Adipocyte (in vitro differentiated cells): ENCODE data around the gene CRAT.
A peak's percentile ranks its signal among the peaks of the same experiment; 100 is the strongest.

Experiments used
- DNase-seq: peaks from one replicate; pipeline ENCODE4 v3.0.0-alpha.2; 2015; ENCODE audit warnings: low read depth
- H3K27me3 ChIP-seq: replicated peaks from 2 replicates; pipeline ENCODE4 v1.7.0; 2013; ENCODE audit warnings: mild to moderate bottlenecking, low read length, moderate library complexity; ENCODE audit not compliant: control insufficient read depth, insufficient read depth
- H3K36me3 ChIP-seq: 2 replicates; pipeline ENCODE4 v1.7.0; 2013; ENCODE audit warnings: low read length, mild to moderate bottlenecking, moderate library complexity; ENCODE audit not compliant: control insufficient read depth, insufficient read depth, severe bottlenecking
- H3K4me1 ChIP-seq: 2 replicates; pipeline ENCODE4 v1.7.0; 2013; ENCODE audit warnings: mild to moderate bottlenecking, low read length, moderate library complexity; ENCODE audit not compliant: control insufficient read depth, insufficient read depth
- H3K4me3 ChIP-seq: 2 replicates; pipeline ENCODE4 v1.7.0; 2013; ENCODE audit warnings: mild to moderate bottlenecking, low read length, moderate library complexity
- H3K9ac ChIP-seq: 2 replicates; pipeline ENCODE4 v1.7.0; 2013; ENCODE audit warnings: mild to moderate bottlenecking, low read length, moderate library complexity
- H3K9me3 ChIP-seq: 2 replicates; pipeline ENCODE4 v1.7.0; 2013; ENCODE audit warnings: mild to moderate bottlenecking, low read length, moderate library complexity; ENCODE audit not compliant: control insufficient read depth

Gene CRAT

GRCh38 chr9:129068990-129069861, 41.4 kb downstream of the CRAT start:
- Histone ChIP-seq H3K4me1 (no peaks in the 10 kb centered on the region), H3K36me3 (peaks cover 40% of the 10 kb centered on the region), H3K4me3 (no peak overlapping the region), H3K9me3 (no peaks in the 10 kb centered on the region), H3K9ac (no peak overlapping the region), H3K27me3 (no peaks in the 10 kb centered on the region)
- no peak for DNase-seq

GRCh38 chr9:129068110-129068509, 42.5 kb downstream of the CRAT start:
- Histone ChIP-seq H3K9ac (no peak overlapping the region), H3K27me3 (no peaks in the 10 kb centered on the region), H3K4me1 (no peaks in the 10 kb centered on the region), H3K9me3 (no peaks in the 10 kb centered on the region), H3K4me3 (no peak overlapping the region), H3K36me3 (peaks cover 44% of the 10 kb centered on the region)
- DNase-seq, result no peak

DNA sequence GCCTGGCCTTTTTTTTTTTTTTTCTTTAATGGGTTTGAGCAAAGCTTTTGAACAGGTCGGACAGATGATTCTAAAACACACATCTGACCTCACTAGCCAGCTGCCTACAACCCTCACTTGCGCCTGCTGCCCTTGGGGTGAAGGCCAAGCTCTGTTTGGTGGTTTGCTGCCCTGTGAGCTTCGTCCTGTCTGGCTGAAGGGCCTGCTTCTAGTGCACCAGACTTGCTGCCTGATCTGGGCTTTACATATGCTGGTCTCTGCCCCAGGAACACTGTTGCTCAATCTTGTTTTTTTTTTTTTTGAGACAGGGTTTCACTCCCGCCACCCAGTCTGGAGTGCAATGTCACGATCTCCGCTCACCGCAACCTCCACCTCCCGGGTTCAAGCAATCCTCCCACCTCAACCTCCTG, 46.1 kb downstream of the CRAT start:
- Histone ChIP-seq H3K27me3 (no peaks in the 10 kb centered on the region), H3K9me3 (no peaks in the 10 kb centered on the region), H3K4me1 (no peaks in the 10 kb centered on the region), H3K36me3 (peaks cover 52% of the 10 kb centered on the region), H3K4me3 (no peak overlapping the region), H3K9ac (no peak overlapping the region)
- no peak for DNase-seq

GRCh38 chr9:129063061-129063460, 47.5 kb downstream of the CRAT start:
- DNase-seq, result no peak
- Histone ChIP-seq H3K27me3 (no peaks in the 10 kb centered on the region), H3K4me3 (no peak overlapping the region)

GRCh38 chr9:129060991-129061390, 49.6 kb downstream of the CRAT start:
- H3K4me3 ChIP-seq, result no peak overlapping the region
- H3K36me3 ChIP-seq, result peaks cover 32% of the 10 kb centered on the region
- DNase-seq, result no peak
- no peak overlapping the region for H3K9ac ChIP-seq
- no peaks in the 10 kb centered on the region for H3K27me3 ChIP-seq
- peaks cover 4% of the 10 kb centered on the region for H3K4me1 ChIP-seq
- H3K9me3 ChIP-seq, result no peaks in the 10 kb centered on the region

More at GRCh38 chr9:129063061-129063460, 47.5 kb downstream of the CRAT start:
- Histone ChIP-seq H3K9me3 (no peaks in the 10 kb centered on the region), H3K9ac (no peak overlapping the region), H3K36me3 (peaks cover 42% of the 10 kb centered on the region), H3K4me1 (peaks cover 4% of the 10 kb centered on the region)

DNA sequence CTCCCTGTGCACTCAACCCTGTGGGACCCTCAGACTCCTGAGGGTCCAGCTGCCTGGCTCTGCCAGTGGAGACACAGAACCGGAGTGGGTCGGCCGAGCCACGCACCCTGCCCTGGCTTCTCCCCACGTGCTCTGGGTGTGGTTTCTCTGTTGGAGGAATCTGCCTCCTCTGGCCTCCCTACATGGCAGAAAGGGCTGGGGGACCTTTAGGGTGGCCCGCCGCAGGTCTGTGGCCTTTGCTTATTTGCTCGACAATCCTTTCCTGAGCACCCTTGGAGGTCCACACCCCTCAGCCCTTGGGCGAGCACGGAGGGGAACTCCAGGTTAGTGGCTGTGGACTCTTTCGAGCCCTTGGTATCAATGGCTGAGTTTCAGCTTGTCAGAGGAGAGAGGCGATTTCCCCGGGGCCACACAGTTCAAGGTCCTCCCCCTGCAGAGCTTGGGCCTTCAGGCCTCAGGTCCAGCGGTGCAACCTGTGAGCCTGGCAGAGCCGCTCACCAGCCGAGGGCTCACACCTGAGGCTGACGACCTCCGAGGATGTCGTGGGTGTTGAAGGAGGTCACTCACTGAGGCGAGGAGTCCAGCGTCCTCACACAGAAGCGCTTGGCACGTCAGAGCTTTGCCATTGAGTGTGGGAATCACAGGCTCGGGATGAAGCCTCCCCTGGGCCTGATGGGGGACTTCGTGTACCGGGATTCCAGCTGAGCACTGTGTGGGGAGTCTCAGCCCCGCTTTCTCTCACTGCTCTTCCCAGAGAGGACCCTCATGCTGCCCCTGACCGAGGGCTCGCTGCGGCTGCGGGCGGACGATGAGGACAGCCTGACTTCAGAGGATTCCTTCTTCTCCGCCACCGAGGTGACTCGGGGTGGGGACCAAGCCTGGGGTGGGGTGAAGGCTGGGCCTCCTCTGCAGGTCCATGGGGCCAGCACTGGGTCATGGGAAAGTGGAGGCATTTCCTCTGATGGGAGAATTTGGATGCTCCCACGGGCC, 50.5 kb downstream of the CRAT start:
- no peak for DNase-seq
- no peaks in the 10 kb centered on the region for H3K9me3 ChIP-seq
- H3K4me3 ChIP-seq, result no peak overlapping the region
- H3K4me1 ChIP-seq, result peaks cover 4% of the 10 kb centered on the region
- no peaks in the 10 kb centered on the region for H3K27me3 ChIP-seq
- H3K9ac ChIP-seq, result no peak overlapping the region
- H3K36me3 ChIP-seq, result peaks cover 24% of the 10 kb centered on the region

DNA sequence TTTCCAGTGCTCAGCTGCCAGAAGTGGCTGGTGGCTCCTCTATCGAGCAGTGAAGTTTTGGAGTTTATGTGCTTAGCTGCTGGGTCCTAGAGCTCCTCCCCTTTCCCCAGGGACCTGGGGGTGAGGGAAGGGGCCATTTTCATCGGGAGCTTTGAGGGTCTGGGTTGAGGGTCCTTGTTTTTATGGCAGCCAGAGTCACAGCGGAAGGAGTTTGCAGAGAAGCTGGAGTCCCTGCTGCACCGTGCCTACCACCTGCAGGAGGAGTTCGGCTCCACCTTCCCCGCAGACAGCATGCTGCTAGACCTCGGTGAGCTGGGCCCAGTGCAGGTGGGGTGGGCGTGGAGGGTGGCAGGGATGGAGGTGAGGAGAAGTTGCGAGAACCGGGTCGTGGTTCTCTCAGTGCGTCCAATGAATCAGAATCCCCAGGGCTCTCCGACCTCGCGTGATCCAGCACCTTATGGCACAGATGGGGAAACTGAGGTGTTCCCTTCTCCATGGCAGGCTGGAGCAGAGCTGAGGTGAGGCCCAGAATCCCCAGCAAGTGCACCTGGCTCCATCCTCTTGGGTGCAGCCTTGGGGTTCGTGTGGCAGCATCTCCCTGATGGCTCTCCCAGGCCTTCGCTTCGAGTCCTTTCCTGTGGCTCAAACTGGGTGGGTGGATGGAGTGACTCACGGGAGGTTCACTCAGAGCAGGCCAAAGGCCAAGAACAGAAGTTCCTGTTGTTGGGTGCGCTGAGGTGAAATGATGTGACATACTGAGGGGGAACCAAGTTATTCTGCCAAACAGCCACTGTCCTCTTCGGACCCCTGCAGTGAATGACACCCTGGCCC, 51.4 kb downstream of the CRAT start:
- Histone ChIP-seq H3K9ac (no peak overlapping the region), H3K27me3 (no peaks in the 10 kb centered on the region), H3K36me3 (peaks cover 17% of the 10 kb centered on the region), H3K4me3 (no peak overlapping the region), H3K9me3 (no peaks in the 10 kb centered on the region), H3K4me1 (peaks cover 4% of the 10 kb centered on the region)
- DNase-seq, result no peak

DNA sequence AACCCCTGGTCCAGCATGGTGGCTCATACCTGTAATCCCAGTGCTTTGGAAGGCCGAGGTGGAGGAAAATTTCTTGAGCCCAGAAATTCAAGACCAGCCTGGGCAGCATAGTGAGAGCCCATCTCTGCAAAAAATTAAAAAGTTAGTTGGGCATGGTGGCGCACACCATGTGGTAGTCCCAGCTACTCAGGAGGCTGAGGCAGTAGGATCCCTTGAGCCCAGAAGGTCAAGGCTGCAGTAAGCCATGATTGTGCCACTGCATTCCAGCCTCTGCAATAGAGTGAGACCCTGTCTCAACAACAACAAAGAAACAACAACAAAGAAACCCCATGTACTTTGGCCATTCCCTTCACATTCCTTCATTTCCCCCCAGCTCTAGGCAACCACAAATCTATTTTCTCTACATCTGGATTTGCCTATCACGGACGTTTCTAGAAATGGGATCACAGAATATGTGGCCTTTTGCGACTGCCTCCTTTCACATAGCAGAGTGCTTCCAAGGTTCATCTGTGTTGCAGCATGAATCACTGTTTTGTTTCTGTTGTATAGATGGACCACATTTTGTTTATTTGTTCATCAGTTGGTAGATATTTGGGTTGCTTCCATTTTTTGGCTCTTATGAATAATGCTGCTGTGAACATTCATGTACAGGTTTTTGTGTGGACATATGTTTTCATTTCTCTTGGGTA, 56.3 kb downstream of the CRAT start:
- H3K36me3 ChIP-seq, result peaks cover 8% of the 10 kb centered on the region
- H3K9ac ChIP-seq, result no peak overlapping the region
- H3K9me3 ChIP-seq, result no peaks in the 10 kb centered on the region
- no peaks in the 10 kb centered on the region for H3K27me3 ChIP-seq
- no peak overlapping the region for H3K4me3 ChIP-seq
- peak; percentile 17 for DNase-seq
- H3K4me1 ChIP-seq, result peaks cover 8% of the 10 kb centered on the region

- Histone ChIP-seq H3K9me3 (no peaks in the 10 kb centered on the region), H3K4me1 (peaks cover 5% of the 10 kb centered on the region), H3K36me3 (peaks cover 21% of the 10 kb centered on the region), H3K4me3 (no peak overlapping the region), H3K9ac (no peak overlapping the region), H3K27me3 (no peaks in the 10 kb centered on the region)
- no peak for DNase-seq
These were observed 57.6 kb downstream of the CRAT start for GRCh38 chr9:129053020-129053419.

DNA sequence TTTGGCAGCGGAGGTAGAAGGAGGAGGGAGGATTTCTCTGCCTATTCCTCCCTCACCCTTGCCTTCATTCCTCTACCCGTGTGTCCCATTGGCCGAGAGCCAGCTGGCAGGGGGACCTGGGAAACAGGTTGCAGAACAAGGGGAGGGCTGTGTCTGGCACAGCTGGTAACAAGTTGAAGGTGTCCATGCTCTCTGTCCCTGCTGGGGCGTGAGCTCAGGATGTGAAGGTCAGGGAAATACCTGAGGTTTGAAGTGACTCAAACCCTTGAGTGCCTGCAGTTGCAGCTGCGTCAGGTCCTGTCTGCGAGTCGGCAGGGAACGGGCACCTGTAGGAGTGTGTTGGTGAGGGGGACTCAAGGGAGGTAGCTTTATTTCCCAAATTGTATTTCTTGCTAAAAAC, 58.0 kb downstream of the CRAT start:
- H3K36me3 ChIP-seq, result peaks cover 25% of the 10 kb centered on the region
- H3K4me3 ChIP-seq, result no peak overlapping the region
- no peaks in the 10 kb centered on the region for H3K27me3 ChIP-seq
- no peak for DNase-seq
- H3K9me3 ChIP-seq, result no peaks in the 10 kb centered on the region
- H3K9ac ChIP-seq, result no peak overlapping the region
- peaks cover 5% of the 10 kb centered on the region for H3K4me1 ChIP-seq
